GM18526 (cell line): ENCODE data around the gene GAL3ST2.

ENCODE experiments used
- POLR2A ChIP-seq: IDR thresholded peaks from 3 replicates; pipeline ENCODE4 v1.6.1; 2011; ENCODE audit not compliant: insufficient read length; ENCODE audit errors: extremely low read depth

The GAL3ST2 gene

DNA sequence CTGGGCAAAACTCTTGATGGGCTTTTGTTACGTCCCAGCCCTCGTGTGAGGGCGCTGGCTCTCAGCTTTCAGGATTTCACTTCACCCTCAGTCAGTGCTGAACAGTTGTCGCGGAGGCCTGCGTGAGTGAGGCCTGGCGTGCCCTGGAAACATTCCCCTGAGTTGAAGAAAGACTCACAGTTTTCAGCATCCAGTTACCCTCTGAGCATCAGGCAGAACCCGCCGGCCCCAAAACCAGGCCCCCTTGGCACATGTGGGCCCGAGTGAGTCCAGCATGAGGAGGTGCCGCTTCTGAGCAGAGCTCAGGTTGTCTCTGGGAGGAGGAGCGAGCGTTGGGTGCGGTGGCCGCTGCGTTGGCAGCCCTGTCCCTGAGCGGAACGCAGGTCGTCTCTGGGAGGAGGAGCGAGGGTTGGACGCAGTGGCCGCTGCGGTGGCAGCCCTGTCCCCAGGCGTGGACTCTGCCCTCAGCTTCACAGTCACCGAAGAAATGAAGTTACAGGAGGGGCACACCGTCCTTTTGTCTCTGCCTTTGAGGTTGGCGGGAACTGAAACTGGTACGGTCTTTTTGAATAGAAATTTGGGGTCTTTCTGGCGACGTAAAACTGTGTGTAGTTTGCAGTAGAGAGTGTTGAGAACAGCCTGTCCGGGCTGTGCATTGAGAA lies 32.2 kb downstream of the GAL3ST2 start, which contains the start of gene NEU4:
Gene NEU4 (plus strand): TSS at position 473 of the 662 bp plus-strand sequence. CDS start 5,292 bp downstream, outside the sequence.
- TF ChIP-seq POLR2A, result no peak

DNA sequence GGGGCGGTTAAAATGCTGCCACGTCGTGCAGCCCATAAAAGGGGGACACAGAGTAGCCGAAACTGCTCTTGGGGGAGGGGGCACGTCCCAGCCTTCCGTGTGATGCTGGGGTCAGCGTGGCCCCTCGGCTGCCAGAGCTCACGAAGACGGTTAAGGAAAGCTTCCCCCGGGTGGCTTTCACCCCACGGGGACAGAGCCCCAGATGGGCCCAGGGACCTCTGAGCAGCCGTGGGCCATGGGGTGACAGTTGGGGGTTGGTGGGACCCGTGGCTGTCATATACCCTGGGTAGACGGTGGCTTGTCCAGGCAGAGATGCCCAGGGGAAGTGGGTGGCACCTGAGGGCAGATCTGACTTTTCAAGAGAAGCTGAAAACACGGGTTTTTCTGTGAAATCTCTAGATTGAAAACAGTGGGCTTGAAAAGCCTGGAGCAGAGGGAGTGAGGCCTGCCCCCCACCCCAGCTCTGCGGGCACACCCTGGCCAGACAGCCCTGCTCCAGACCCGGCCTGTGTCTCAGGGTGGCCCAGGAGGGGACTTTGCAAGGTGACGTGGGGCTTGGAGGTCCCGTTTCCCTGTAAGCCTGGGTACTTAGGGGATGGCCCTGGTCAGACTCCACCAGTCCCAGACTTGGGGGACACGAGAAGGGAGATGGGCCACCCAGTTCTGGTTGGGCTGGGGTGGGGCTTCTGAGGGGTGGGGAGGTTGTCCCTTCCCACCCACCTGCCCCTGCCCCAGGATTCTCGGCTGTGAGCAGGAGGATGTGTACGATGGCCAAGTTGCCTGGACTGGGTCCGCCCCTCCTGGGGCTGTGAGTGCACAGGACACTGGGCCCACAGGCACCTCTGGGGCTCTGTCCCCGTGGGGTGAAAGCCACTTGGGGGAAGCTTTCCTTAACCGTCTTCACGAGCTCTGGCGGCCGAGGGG lies 33.0 kb downstream of the GAL3ST2 start:
- TF ChIP-seq POLR2A, result no peak

GRCh38 chr2:241810307-241811200 lies 33.9 kb downstream of the GAL3ST2 start:
- no peak for TF ChIP-seq POLR2A

DNA sequence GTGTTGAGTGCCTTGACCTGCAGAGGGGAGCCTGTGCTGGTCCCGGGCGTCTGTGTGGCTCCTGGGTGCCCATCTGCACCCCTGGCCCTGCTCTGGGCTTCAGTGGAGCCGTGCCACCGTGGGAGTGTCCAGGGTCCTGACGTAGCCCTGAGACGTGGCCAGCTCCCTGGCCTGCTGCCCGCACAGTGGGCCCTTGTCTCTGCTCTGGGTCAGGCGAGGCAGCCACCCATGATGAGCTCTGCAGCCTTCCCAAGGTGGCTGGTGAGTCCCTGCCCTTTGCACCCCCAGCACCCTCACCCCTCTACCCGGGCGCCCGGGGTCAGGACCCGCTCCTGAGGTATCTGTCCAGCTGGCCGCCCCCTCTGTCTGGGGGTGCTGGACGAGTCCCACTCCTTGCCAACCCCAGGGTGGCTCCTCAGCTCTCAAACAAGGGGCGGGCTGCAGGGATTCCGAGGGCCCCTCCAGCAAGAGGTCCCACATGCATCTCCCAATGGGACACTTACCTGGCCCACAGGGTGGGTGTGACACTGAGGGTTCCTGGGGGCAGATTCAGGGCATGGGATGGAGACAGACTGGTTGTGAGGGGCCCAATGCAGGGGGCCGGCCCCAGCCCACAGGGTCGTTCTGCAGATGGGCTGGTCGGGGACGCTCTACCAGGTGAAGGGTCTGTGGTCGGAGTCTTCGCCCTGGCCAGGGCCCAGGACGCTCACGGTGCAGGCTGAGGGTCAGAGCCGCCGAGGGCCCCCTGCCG lies 34.8 kb downstream of the GAL3ST2 start:
- no peak for TF ChIP-seq POLR2A

GRCh38 chr2:241811952-241812729 lies 35.5 kb downstream of the GAL3ST2 start:
- TF ChIP-seq POLR2A, result no peak

DNA sequence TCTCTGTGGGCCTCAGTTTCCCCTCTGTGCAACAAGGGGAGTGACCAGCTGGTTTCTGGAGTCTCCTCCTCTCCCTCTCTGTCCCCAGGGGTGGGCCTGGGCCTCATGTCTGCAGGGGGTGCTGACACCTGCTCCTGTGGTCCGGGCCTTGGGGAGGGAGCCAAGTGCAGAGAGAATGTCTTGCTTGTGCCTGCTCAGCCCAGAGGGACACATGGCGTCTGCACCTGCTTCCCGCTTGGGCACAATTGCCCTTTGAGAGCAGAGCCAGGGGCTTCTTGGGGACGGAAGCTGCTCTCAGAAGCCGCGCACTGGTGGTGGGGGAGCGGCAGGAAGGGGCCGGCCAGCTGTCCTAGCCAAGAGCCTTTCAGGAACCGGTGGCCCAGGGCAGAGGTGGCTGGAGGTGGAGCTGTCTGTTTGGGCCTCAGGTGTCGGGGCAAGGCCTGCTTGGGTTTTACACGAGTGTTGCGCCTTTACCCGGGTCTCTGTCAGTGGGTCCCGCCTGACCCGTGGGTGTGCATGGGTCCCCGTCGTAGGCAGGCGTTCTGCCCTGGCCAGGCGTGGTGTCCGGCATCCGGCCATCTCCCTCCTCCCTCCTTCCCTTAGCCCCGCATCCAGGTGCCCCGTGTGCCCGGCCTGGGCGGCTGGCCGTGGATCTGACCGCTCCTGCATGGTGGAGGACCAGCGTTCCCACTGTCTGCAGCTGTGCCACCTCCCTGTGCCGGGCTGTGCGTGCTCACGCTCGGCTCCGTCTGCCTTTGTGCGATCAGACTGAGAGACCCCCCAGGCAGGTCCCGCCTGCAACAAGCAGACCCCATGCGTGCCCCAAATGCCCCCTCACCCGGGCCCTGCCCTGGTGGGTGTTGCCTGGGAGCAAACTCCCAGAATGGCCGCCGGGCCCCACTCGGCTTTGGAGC lies 36.4 kb downstream of the GAL3ST2 start:
- no peak for TF ChIP-seq POLR2A

DNA sequence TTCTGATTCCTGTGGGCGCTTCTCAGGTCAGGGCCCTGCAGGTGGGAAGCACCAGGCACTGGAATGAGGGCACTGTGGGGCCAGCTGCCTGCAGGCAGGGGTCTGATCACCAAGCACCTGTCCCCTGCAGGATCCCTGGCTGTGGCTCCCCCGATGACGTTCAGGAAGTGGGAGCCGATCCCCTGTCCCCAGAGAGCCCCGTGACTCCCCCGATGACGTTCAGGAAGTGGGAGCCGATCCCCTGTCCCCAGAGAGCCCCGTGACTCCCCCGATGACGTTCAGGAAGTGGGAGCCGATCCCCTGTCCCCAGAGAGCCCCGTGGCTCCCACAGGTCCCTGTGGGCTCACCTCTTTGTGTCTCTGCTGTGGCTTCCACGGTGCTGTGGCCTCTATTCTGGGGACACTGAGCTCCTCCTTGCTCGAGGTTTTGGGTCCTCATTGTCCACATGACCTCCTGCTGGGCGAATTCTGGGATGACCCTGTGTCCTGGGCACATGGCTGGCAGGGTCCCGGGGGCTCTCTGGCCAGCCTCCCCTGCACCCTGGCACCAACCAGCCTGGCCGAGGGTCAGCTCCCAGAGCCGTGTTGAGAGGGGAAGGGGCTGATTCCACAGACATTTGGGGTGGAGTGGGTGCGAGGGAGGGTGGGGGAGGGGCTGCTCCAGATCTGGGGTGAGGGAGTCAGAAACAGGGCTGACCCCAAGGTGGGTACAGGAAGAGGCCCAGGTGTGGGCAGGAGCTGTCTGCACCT lies 37.2 kb downstream of the GAL3ST2 start:
- no peak for TF ChIP-seq POLR2A

DNA sequence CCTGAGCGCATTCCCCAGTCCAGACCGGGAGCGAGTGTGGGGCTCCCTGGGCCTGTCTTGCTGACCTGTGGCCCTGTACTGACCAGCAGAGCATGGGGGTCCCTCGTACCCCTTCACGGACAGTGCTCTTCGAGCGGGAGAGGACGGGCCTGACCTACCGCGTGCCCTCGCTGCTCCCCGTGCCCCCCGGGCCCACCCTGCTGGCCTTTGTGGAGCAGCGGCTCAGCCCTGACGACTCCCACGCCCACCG lies 37.7 kb downstream of the GAL3ST2 start:
- TF ChIP-seq POLR2A, result no peak

GRCh38 chr2:241814643-241815476 lies 38.2 kb downstream of the GAL3ST2 start:
- TF ChIP-seq POLR2A, result no peak

GRCh38 chr2:241815477-241816430 lies 39.1 kb downstream of the GAL3ST2 start:
- no peak for TF ChIP-seq POLR2A
